Thymus (tissue), 11 donors: Measurements from ENCODE around the gene TRIM3. TPM values are rescaled to one million over a fixed set of nuclear protein-coding genes. Genes with fewer than 3 reads are reported as not detected.

Experiments used
- DNase-seq, 9 donors: peaks; one replicate each; pipeline ENCODE4 v3.0.0-alpha.2; 2013; ENCODE audit warnings: low spot score in 9 of 9, low read depth in 6 of 9, missing footprints in 1 of 9
- H3K27ac ChIP-seq, 2 donors: one replicate each; pipeline ENCODE4 v1.5.1; 2013; ENCODE audit warnings: control low read depth in 1 of 2, low read depth in 1 of 2, low read length in 1 of 2, mild to moderate bottlenecking in 1 of 2, moderate library complexity in 1 of 2
- H3K27me3 ChIP-seq, 2 donors: one replicate each; pipeline ENCODE4 v1.5.1; 2013; ENCODE audit warnings: low read length in 1 of 2; ENCODE audit not compliant: control insufficient read depth in 2 of 2, insufficient read depth in 1 of 2
- H3K36me3 ChIP-seq, 2 donors: one replicate each; pipeline ENCODE4 v1.5.1; 2013; ENCODE audit warnings: low read length in 1 of 2, mild to moderate bottlenecking in 1 of 2, moderate library complexity in 1 of 2; ENCODE audit not compliant: control insufficient read depth in 2 of 2, insufficient read depth in 2 of 2
- H3K4me1 ChIP-seq, 2 donors: one replicate each; pipeline ENCODE4 v1.5.1; 2013; ENCODE audit warnings: low read length in 2 of 2; ENCODE audit not compliant: control insufficient read depth in 2 of 2, insufficient read depth in 2 of 2
- H3K4me3 ChIP-seq, 2 donors: one replicate each; pipeline ENCODE4 v1.5.1; 2013; ENCODE audit warnings: low read length in 2 of 2, control low read depth in 1 of 2, mild to moderate bottlenecking in 1 of 2
- H3K9me3 ChIP-seq, 2 donors: one replicate each; pipeline ENCODE4 v1.5.1; 2013; ENCODE audit warnings: low read length in 1 of 2, mild to moderate bottlenecking in 1 of 2; ENCODE audit not compliant: control insufficient read depth in 2 of 2, insufficient read depth in 1 of 2
- WGBS: extraction: QIAGEN DNeasy Blood & Tissue Kit; methylation state at CpG from one replicate; pipeline ENCODE4 v1.1.7; 2013; 5-methylcytosine and 5-hydroxymethylcytosine counted together
- polyA plus RNA-seq: library from polyadenylated mRNA; stranded (reverse); fragments of 200-250 nt; gene quantifications from one replicate; pipeline ENCODE4 v1.2.3, GENCODE V29; 2013
- total RNA-seq: library from RNA; stranded (reverse); fragments of 120-200 nt; gene quantifications from one replicate; pipeline ENCODE4 v1.2.4, GENCODE V29; 2013
- donor health status: healthy.

The TRIM3 gene
- total and polyA plus RNA-seq, 2 donors = 2.8 to 8.3 TPM

DNA sequence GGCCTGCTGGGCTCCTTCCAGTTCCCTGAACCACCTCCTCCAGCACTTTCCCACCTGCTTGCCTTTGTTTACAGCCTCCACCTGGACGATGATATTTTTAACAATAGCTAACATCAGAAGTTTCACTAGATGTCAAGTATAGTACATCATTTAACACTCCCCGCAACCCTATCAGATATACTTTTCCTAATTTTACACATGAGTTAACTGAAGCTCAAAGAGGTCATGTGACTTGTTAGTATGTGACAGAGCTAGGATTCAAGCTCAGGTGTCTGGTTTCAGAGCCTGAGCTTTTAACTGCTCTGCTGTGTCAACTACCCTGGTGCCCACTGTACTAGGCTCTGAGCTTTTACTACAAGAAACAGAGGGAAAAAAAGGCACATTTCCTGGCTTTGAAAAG lies 18.7 kb downstream of the TRIM3 start:
- no peak overlapping the region for H3K27ac ChIP-seq
- H3K9me3 ChIP-seq = no peaks in the 10 kb centered on the region
- DNase-seq = no peak
- no peak overlapping the region for H3K4me3 ChIP-seq
- H3K27me3 ChIP-seq = no peaks in the 10 kb centered on the region
- H3K36me3 ChIP-seq = peaks cover 4 to 20% of the 10 kb centered on the region in 2 donors
- 92% methylated on average over 2 of the region's 2 CpGs for WGBS
- H3K4me1 ChIP-seq = no peaks in the 10 kb centered on the region

DNA sequence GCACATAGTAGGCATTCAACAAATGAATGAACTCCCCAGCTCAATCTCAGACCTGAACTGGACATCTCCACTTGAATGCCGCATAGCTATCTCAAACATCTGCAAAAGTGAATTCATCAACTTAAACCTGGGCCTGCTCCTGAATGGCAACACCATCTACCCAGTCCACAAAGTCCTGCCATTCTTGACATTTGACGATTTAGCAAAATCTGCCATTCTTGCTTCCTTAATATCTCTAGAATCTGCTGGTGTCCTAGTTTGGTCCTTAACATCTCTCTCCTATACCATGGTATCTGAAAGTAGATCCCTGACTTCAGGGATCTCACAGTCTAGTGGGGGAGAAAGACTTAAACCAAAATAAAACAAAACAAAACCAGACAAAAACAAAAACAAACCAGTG lies 20.6 kb downstream of the TRIM3 start:
- Histone ChIP-seq H3K36me3 (peaks cover 4 to 20% of the 10 kb centered on the region in 2 donors), H3K27me3 (no peaks in the 10 kb centered on the region), H3K4me1 (no peaks in the 10 kb centered on the region), H3K27ac (no peak overlapping the region), H3K4me3 (no peak overlapping the region), H3K9me3 (no peaks in the 10 kb centered on the region)
- WGBS = 98% methylated on average over 2 of the region's 2 CpGs
- no peak for DNase-seq

DNA sequence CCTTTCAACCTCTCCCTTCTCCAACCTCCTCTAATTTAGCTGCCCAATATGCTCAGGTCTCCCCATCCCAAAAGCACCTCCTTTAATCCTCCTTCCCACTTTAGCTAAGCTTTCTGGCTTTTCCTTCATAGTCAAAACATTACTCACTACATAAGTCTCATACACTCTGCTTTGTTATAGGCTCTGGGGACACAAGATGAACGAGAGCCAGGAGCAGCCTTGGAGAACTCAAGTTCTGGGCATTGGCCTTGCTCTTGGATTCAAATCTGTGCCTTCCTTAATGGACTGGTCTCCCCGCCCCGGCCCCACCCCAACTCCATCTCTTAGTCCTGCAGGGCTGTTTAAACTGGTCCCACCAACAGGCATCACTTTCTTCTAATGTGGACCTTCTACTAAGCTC lies 21.5 kb downstream of the TRIM3 start:
- no peak for DNase-seq
- H3K36me3 ChIP-seq = peaks cover 4 to 18% of the 10 kb centered on the region in 2 donors

DNA sequence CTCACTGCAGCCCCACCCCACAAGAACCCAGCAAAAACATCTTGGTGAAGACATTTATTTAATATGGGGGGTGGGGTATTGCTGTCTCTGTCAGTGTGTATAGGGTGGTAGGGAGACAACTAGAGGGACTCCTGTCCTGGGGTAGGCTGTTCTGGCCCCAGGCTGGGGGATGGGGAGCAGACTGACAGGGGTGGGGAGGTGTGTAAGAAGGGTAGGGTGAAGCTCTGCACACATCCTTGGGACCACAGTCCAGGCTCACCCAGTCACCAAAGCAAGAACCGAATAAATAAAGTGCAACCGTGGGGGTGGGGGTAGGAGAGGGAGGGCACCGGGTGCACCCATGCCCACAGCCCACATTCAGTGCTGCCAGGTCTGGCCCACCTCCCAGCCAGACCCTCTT lies 25.2 kb downstream of the TRIM3 start:
- no peaks in the 10 kb centered on the region for H3K27me3 ChIP-seq
- no peaks in the 10 kb centered on the region for H3K9me3 ChIP-seq
- no peak for DNase-seq
- no peak overlapping the region for H3K4me3 ChIP-seq
- peaks cover 0 to 4% of the 10 kb centered on the region in 2 donors for H3K36me3 ChIP-seq
- H3K27ac ChIP-seq = no peak overlapping the region
- peaks cover 0 to under 1% of the 10 kb centered on the region in 2 donors for H3K4me1 ChIP-seq
- WGBS = 100% methylated on average over 3 of the region's 3 CpGs

More for the DNA sequence above, 21.5 kb downstream of the TRIM3 start:
- 95% methylated on average over 3 of the region's 3 CpGs for WGBS
- H3K9me3 ChIP-seq = no peaks in the 10 kb centered on the region
- H3K4me3 ChIP-seq = no peak overlapping the region
- no peaks in the 10 kb centered on the region for H3K4me1 ChIP-seq
- no peak overlapping the region for H3K27ac ChIP-seq
- no peaks in the 10 kb centered on the region for H3K27me3 ChIP-seq

DNA sequence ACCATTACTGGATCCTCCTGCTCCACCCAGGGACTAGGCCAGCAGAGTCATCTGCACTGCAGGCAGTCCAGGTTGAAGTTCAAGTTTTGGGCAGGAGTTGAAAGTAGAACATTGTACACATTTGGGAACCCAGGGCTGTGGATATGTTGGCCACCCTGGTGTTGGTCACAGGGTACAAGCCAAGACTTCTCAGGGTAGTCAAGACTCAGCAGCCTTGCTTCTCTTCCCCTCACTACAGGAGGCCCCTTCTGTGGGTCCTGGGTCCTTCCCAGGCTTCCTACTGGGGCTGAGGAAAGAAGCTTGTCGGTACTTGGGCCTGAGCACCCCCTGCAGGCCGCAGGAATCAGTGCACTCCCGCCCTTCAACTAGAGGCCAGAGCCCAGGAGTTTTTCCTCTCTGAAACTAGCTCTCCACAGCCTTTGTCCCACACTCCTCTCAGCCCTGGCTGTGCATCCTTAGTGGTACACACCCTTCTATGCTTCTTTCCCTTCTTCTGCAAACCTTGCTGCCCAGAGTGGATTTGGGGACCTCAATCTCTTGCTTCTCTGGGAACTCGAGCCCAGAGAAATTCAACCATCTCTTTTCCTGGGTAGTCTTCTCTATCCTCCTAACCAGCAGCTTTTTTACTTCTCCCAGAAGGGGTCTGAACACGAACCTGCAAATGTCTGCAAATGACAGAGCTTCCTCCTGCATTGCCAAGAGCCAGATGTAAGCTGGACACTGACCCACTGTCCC lies 30.3 kb downstream of the TRIM3 start:
- Histone ChIP-seq H3K27me3 (no peaks in the 10 kb centered on the region), H3K27ac (no peak overlapping the region), H3K4me3 (no peak overlapping the region), H3K4me1 (peaks cover 8 to 22% of the 10 kb centered on the region in 2 donors), H3K36me3 (no peaks in the 10 kb centered on the region), H3K9me3 (no peaks in the 10 kb centered on the region)
- DNase-seq = peak; percentile 33 to 76 (median 52)
- 28% methylated on average over 5 of the region's 5 CpGs for WGBS

GRCh38 chr11:6442441-6442840 lies 31.3 kb downstream of the TRIM3 start:
- H3K4me1 ChIP-seq = peaks cover 13 to 31% of the 10 kb centered on the region in 2 donors
- H3K27me3 ChIP-seq = no peaks in the 10 kb centered on the region
- WGBS = 97% methylated on average over 4 of the region's 4 CpGs
- no peaks in the 10 kb centered on the region for H3K36me3 ChIP-seq
- no peak overlapping the region for H3K27ac ChIP-seq
- no peaks in the 10 kb centered on the region for H3K9me3 ChIP-seq
- no peak overlapping the region for H3K4me3 ChIP-seq
- no peak for DNase-seq

- no peak within 1 kb of the TSS for H3K27ac ChIP-seq
- H3K27me3 ChIP-seq = no peaks in the 10 kb centered on the region
- no peak for DNase-seq
- peaks cover 14 to 31% of the 10 kb centered on the region in 2 donors for H3K4me1 ChIP-seq
- WGBS = 97% methylated on average over 3 of the region's 3 CpGs
- no peak within 1 kb of the TSS for H3K4me3 ChIP-seq
- no peaks in the 10 kb centered on the region for H3K9me3 ChIP-seq
- H3K36me3 ChIP-seq = no peaks in the 10 kb centered on the region
These were observed 32.8 kb downstream of the TRIM3 start, which contains the start of gene HPX for GRCh38 chr11:6440906-6441358. TSS of gene HPX (minus strand) at chr11:6440987. CDS start at chr11:6440963, 24 bp downstream.

- H3K9me3 ChIP-seq = no peaks in the 10 kb centered on the region
- H3K27ac ChIP-seq = no peak overlapping the region
- no peaks in the 10 kb centered on the region for H3K27me3 ChIP-seq
- H3K4me3 ChIP-seq = no peak overlapping the region
- H3K4me1 ChIP-seq = peaks cover 16 to 31% of the 10 kb centered on the region in 2 donors
- 29% methylated on average over 1 of the region's 1 CpG for WGBS
- peak in 7 of 9 donors; percentile 42 to 79 (median 53) for DNase-seq
- H3K36me3 ChIP-seq = no peaks in the 10 kb centered on the region
These were observed 34.7 kb downstream of the TRIM3 start for GRCh38 chr11:6438979-6439571.

GRCh38 chr11:6437993-6438392 lies 35.7 kb downstream of the TRIM3 start:
- Histone ChIP-seq H3K4me1 (peaks cover 16 to 24% of the 10 kb centered on the region in 2 donors), H3K36me3 (no peaks in the 10 kb centered on the region), H3K27ac (no peak overlapping the region), H3K27me3 (no peaks in the 10 kb centered on the region), H3K4me3 (no peak overlapping the region), H3K9me3 (no peaks in the 10 kb centered on the region)
- WGBS = 44% methylated on average over 3 of the region's 3 CpGs
- peak in 1 of 9 donors; percentile 47 for DNase-seq
